GM19239 (cell line): ENCODE results near the gene SUMO1.

ENCODE experiments used
- DNase-seq: peaks from one replicate; pipeline ENCODE4 v3.0.0; 2011; ENCODE audit warnings: low spot score; ENCODE audit not compliant: insufficient read length
- FAIRE-seq: peaks from 2 replicates; lab custom pipeline; 2011; peaks lifted over from hg19 to GRCh38; lab: Jason Lieb, UNC

Gene SUMO1

DNA sequence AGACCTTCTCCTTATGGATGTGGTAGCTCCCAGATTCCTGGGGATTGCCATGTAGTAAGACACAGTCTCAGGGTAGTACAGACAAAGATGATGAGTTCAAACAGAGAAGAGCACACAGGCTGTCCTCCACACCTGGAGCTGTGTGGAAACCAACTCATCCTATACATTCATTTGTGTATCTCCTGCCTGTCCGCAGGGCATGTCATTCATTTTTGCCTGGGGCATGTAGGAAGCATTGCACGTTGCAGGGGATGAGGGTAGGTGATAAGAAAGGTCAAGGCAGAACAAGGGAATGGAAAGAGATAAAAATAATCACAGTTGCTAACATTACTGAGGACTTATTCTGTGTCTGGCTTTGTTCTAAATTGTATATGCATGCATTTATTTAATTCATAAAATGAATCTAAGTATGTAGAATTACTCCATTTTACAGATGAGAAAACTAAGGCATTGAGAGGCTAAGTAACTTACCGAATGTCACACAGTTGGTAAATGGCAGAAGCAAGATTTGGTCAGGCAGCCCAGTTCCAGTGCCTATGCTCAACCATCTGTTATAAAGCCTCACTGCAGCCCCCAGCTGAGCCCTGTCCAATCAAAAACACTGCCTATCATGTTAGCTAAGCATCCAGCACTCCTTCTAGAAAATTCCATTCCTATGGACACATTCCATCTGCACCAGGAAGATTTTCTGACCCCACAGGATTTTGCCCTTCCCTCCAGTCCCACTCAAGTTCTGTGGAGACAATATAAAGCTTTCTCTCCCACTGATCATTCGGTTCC lies 81.0 kb downstream of the SUMO1 start:
- FAIRE-seq, result no peak

More for the DNA sequence above, 81.0 kb downstream of the SUMO1 start:
- no peak for DNase-seq
